BLaER1 treated with 17β-estradiol and CSF1 and Interleukin-3, amounts not matched to agents 10 nM and 100 nM (cell line): ENCODE data around the gene ACLY.

Source experiments
- H3K27ac ChIP-seq, 11 experiments: shearing (Covaris generic); formaldehyde crosslinking; 2 replicates each; pipeline ENCODE4 v1.8.1; 2022
- H3K27me3 ChIP-seq, 11 experiments: shearing (Covaris generic); formaldehyde crosslinking; 2 replicates each; pipeline ENCODE4 v1.8.1; 2022
- H3K36me3 ChIP-seq, 11 experiments: shearing (Covaris generic); formaldehyde crosslinking; 2 replicates each; pipeline ENCODE4 v1.8.1; 2022
- H3K4me1 ChIP-seq, 10 experiments: shearing (Covaris generic); formaldehyde crosslinking; 2 replicates each; pipeline ENCODE4 v1.8.1; 2022
- H3K4me2 ChIP-seq, 11 experiments: shearing (Covaris generic); formaldehyde crosslinking; 2 replicates each; pipeline ENCODE4 v1.8.1; 2022
- H3K4me3 ChIP-seq, 10 experiments: shearing (Covaris generic); formaldehyde crosslinking; 2 replicates each; pipeline ENCODE4 v1.8.1; 2022
- H3K9ac ChIP-seq, 11 experiments: shearing (Covaris generic); formaldehyde crosslinking; 2 replicates each; pipeline ENCODE4 v1.8.1; 2022
- H3K9me3 ChIP-seq, 11 experiments: shearing (Covaris generic); formaldehyde crosslinking; replicated peaks in 1 of 11; 2 replicates each; pipeline ENCODE4 v1.8.1; 2022
- H4K20me1 ChIP-seq, 11 experiments: shearing (Covaris generic); formaldehyde crosslinking; 2 replicates each; pipeline ENCODE4 v1.8.1; 2022
- Cebpa-rat ChIP-seq, 11 experiments: shearing (Covaris generic); IDR thresholded peaks; 2 replicates each; pipeline ENCODE4 v1.8.1; 2022

The ACLY gene

DNA sequence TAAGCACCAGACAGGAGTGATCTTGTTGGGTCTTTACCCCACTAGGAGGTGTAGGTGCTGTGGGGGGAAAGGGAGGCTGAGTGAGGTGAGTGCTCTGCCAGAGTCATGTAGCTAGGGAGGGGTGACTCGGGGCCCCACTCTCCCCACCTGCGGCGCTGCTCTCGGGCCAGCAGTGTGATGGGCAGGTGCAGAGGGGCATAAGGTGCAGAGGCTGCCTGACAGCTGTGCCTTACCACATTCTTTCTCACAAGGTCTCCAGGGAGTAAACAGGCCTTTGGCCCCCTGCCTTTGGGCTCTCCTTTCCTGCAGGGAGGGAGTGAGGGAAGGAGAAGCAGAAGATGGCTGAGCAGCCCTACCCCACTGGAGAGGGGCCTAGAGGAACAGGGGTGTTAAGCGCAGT, 43.4 kb upstream of the ACLY start:
- Histone ChIP-seq H3K27ac (peak overlapping the region in 1 of 11 experiments; percentile 27; a peak in 1 of 22 replicates), H3K4me2 (peak overlapping the region in 9 of 11 experiments; percentile 8 to 82 (median 70); a peak in 16 of 22 replicates), H4K20me1 (peaks cover 0 to 3% (median 0%) of the 10 kb centered on the region in 11 experiments; a peak in 5 of 22 replicates), H3K27me3 (no peaks in the 10 kb centered on the region), H3K4me3 (no peak overlapping the region), H3K9ac (peak overlapping the region in 8 of 11 experiments; percentile 3 to 68 (median 40); a peak in 10 of 22 replicates), H3K9me3 (no peaks in the 10 kb centered on the region), H3K36me3 (no peaks in the 10 kb centered on the region), H3K4me1 (peaks cover 27 to 74% (median 58%) of the 10 kb centered on the region in 10 experiments)
- no peak for TF ChIP-seq Cebpa-rat (IDR thresholded peaks at IDR 0.05)

DNA sequence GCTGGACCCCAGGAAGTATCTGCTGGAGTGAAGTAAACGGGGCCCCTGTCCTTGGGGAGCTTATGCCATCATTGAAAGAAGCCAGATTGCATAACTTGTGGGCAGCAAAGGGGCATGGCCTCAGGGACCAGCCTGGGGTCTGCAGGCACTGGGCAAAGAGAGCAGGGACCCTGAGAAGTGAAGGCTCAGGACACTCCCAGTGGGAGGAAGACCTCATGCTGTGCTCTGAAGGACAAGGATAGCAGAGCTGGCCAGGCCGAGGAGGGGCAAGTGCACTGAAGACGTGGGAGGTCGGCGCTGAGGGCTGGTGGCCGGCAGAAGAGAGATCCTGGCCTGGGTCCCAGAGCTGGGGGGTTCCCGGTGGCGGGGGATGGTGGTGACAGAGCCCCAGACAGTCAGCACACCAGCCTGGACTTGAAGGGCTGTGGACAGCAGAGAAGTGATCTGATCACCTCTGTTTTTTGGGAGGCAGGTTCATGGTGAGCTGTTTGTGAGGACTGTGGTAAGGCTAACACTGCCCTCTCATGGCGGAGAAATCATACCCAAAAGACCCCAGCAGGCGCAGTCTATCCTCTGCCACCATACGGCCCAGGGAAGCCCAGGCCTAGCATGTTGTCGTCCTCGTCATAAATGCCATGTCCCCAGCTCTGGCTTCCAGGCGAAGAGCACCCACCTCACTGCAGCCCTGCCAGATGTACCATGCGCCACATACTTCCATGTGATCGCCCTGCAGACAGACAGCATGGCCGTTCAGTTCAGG, 40.8 kb upstream of the ACLY start:
- no peak overlapping the region for H3K4me3 ChIP-seq
- H3K4me2 ChIP-seq = peak overlapping the region in 9 of 11 experiments; percentile 14 to 73 (median 52); a peak in 16 of 22 replicates
- peak overlapping the region in 5 of 11 experiments; percentile 8 to 34 (median 14); a peak in 4 of 22 replicates for H3K27ac ChIP-seq

DNA sequence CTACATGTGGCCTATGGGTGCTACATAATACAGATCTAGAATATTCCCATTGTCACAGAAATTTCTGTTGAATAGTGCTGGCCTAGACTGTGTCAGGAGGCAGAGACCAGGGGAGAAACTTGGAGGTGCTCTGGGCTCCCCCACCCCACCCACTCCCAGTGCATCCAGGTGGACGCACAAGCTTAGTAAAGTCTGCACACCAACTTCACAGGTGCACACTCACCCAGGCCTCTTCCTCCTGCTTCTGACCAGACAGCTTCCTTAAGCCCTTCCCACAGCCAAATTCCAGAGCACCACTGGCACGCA, 40.2 kb upstream of the ACLY start:
- no peaks in the 10 kb centered on the region for H3K36me3 ChIP-seq
- no peaks in the 10 kb centered on the region for H4K20me1 ChIP-seq
- peak overlapping the region in 9 of 11 experiments; percentile 14 to 73 (median 52); a peak in 16 of 22 replicates for H3K4me2 ChIP-seq
- no peaks in the 10 kb centered on the region for H3K9me3 ChIP-seq
- H3K4me1 ChIP-seq = peaks cover 16 to 52% (median 39%) of the 10 kb centered on the region in 10 experiments
- no peak overlapping the region for H3K4me3 ChIP-seq
- peak overlapping the region in 4 of 11 experiments; percentile 8 to 56 (median 36); a peak in 5 of 22 replicates for H3K9ac ChIP-seq
- TF ChIP-seq Cebpa-rat (IDR thresholded peaks at IDR 0.05) = no peak
- peak overlapping the region in 1 of 11 experiments; percentile 14; a peak in 1 of 22 replicates for H3K27ac ChIP-seq
- no peaks in the 10 kb centered on the region for H3K27me3 ChIP-seq

More for the DNA sequence above, 40.8 kb upstream of the ACLY start:
- Histone ChIP-seq H3K36me3 (no peaks in the 10 kb centered on the region), H3K4me1 (peaks cover 16 to 57% (median 42%) of the 10 kb centered on the region in 10 experiments), H3K27me3 (no peaks in the 10 kb centered on the region), H3K9ac (peak overlapping the region in 5 of 11 experiments; percentile 8 to 56 (median 44); a peak in 7 of 22 replicates), H3K9me3 (no peaks in the 10 kb centered on the region), H4K20me1 (no peaks in the 10 kb centered on the region)
- no peak for TF ChIP-seq Cebpa-rat (IDR thresholded peaks at IDR 0.05)

DNA sequence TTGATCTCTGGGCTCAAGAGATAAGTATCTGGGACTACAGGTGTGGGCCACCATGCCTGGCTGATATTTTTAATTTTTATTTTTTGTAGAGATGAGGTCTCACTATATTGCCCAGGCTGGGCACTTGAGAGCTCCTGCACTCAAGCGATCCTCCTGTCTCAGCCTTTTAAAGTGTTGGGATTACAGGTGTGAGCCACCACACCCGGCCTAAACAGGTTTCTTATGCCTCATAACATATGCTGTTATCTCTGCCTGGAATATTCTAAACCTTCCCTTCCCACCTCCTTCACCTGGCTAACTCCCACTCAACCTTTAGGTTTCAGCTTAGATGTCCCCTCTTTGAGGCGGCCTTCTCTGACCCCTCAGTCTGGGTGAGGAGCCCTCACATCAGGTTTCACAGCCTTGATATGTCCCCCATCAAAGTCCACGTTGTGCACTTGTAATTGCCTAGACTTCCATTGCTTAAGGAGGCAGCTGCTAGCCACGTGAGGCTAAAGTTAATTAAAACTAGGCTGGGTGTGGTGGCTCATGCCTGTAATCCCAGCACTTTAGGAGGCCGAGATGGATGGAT, 39.2 kb upstream of the ACLY start:
- peaks cover 16 to 47% (median 36%) of the 10 kb centered on the region in 10 experiments for H3K4me1 ChIP-seq
- H3K27me3 ChIP-seq = no peaks in the 10 kb centered on the region
- peak overlapping the region in 2 of 11 experiments; percentile 18 to 24; a peak in 1 of 22 replicates for H3K9ac ChIP-seq
- no peaks in the 10 kb centered on the region for H3K9me3 ChIP-seq
- H4K20me1 ChIP-seq = no peaks in the 10 kb centered on the region
- H3K4me3 ChIP-seq = no peak overlapping the region
- no peaks in the 10 kb centered on the region for H3K36me3 ChIP-seq
- TF ChIP-seq Cebpa-rat (IDR thresholded peaks at IDR 0.05) = no peak
- H3K27ac ChIP-seq = no peak overlapping the region
- peak overlapping the region in 10 of 11 experiments; percentile 2 to 67 (median 42); a peak in 17 of 22 replicates for H3K4me2 ChIP-seq

DNA sequence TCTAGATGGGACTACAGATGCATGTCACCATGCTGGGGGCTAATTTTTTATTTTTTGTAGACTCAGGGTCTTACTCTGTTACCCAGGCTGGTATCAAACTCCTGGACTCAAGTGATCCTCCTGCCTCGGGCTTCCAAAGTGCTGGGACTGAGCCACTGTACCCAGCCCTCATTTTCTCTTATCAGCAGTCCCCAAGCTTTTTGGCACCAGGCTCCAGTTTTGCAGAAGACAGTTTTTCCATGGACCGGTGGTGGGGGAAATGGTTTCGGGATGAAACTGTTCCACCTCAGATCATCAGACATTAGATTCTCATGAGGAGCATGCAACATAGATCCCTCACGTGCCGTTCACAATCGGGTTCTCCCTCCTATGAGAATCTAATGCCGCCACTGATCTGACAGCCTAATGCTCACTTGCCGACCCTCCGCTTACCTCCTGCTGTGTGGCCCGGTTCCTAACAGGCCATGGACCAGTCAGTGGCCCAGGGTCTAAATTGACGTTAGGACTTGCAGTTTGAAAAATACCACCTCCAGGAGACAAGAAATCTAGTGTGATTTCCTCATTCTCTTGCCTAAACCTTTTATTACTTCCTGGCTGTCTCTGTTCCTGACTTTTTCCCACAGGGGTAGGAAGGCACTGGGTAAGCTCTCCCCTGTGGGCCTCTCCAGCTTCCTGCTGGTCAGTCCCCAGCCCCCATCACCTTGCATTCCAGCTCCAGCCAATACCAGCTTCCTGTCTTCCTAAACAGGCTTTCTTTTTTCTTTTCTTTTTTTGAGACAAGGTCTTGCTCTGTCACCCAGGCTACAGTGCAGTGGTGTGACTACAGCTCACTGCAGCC, 38.5 kb upstream of the ACLY start:
- Histone ChIP-seq H3K9ac (peak overlapping the region in 3 of 11 experiments; percentile 12 to 24 (median 18); a peak in 3 of 22 replicates), H3K4me1 (peaks cover 12 to 40% (median 29%) of the 10 kb centered on the region in 10 experiments), H3K4me2 (peak overlapping the region; percentile 2 to 67 (median 39); a peak in 20 of 22 replicates), H4K20me1 (no peaks in the 10 kb centered on the region), H3K36me3 (no peaks in the 10 kb centered on the region), H3K4me3 (no peak overlapping the region), H3K27ac (no peak overlapping the region), H3K27me3 (no peaks in the 10 kb centered on the region), H3K9me3 (no peaks in the 10 kb centered on the region)
- no peak for TF ChIP-seq Cebpa-rat (IDR thresholded peaks at IDR 0.05)

DNA sequence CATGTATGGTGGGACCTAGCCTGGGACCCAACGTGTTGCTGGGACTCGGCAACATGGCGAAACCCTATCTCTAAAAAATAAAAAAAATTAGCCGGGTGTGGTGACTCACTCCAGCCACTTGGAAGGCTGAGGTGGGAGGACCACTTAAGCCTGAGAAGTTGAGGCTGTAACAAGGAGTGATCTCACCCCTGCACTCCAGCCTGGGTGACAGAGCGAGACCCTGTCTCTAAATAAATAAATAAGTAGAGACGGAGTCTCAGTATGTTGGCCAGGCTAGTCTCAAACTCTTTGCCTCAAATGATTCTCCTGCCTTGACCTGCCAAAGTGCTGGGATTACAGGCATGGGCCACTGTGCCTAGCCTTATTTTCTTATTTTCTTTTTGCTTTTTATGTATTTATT, 37.8 kb upstream of the ACLY start:
- no peak overlapping the region; a peak in 1 of 22 replicates for H3K9ac ChIP-seq
- H3K27ac ChIP-seq = no peak overlapping the region
- no peak for TF ChIP-seq Cebpa-rat (IDR thresholded peaks at IDR 0.05)
- no peaks in the 10 kb centered on the region for H4K20me1 ChIP-seq
- no peaks in the 10 kb centered on the region for H3K9me3 ChIP-seq
- H3K27me3 ChIP-seq = no peaks in the 10 kb centered on the region
- H3K4me1 ChIP-seq = peaks cover 12 to 33% (median 23%) of the 10 kb centered on the region in 10 experiments
- H3K4me3 ChIP-seq = no peak overlapping the region
- H3K4me2 ChIP-seq = no peak overlapping the region
- H3K36me3 ChIP-seq = no peaks in the 10 kb centered on the region

DNA sequence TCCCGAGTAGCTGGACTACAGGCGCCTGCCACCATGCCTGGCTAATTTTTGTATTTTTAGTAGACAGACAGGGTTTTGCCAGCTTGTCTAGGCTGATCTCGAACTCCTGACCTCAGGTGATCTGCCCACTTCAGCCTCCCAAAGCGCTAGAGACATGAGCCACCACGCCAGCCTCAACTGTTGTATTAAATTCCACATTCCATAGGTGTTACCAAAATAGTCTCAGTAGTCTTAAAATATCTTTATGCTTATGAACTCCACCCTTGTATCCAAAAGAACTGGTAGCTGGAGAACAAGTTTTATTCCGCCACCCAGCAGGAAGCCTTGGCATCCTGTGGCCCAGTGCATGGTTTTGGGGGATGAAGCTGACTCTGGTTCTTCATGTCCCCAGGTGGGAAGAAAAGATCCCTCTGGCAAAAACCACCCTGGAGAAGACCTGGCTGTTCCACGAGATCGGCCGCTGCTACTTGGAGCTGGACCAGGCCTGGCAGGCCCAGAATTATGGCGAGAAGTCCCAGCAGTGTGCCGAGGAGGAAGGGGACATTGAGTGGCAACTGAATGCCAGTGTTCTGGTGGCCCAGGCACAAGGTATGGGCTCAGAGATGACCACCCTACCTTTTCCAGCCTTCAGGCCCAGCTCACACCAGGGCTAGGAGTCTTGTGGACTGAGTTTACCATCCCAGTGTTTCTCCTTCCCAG, 30.2 kb upstream of the ACLY start:
- H3K27ac ChIP-seq = no peak overlapping the region
- H3K4me1 ChIP-seq = peaks cover 0 to 6% (median 4%) of the 10 kb centered on the region in 10 experiments; a peak in 2 of 20 replicates
- H3K9me3 ChIP-seq = no peaks in the 10 kb centered on the region
- no peak overlapping the region for H3K4me2 ChIP-seq
- no peak overlapping the region for H3K4me3 ChIP-seq
- no peaks in the 10 kb centered on the region for H3K27me3 ChIP-seq
- H3K36me3 ChIP-seq = no peaks in the 10 kb centered on the region
- no peak overlapping the region for H3K9ac ChIP-seq
- no peaks in the 10 kb centered on the region for H4K20me1 ChIP-seq
- TF ChIP-seq Cebpa-rat (IDR thresholded peaks at IDR 0.05) = no peak

DNA sequence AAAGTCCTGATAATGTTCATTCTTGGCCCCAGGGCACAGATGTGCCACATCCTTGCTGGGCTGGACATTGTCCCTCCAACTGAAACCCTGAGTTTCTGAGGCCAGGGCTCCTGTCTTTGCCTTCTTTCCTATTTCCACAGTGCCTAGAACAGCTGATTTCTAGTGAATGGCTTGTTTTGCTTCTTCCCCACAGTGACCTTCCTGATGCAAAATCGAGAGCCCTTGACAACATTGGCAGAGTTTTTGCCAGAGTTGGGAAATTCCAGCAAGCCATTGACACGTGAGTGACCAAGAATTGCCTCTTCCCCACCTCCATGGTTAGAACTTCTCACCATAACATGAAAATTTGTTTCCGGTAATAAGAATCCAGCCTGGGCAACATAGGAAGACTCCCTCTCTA, 26.2 kb upstream of the ACLY start:
- Histone ChIP-seq H3K4me3 (no peak overlapping the region), H3K27ac (no peak overlapping the region), H3K4me1 (peaks cover 0 to 11% (median 8%) of the 10 kb centered on the region in 10 experiments; a peak in 9 of 20 replicates), H3K9ac (no peak overlapping the region), H3K4me2 (no peak overlapping the region), H3K9me3 (no peaks in the 10 kb centered on the region), H3K27me3 (no peaks in the 10 kb centered on the region), H3K36me3 (no peaks in the 10 kb centered on the region), H4K20me1 (no peaks in the 10 kb centered on the region)
- no peak for TF ChIP-seq Cebpa-rat (IDR thresholded peaks at IDR 0.05)
